ENCODE measurements around the gene XAGE1A.
"Not testable (repeated sequence)": the region's sequence is repeated elsewhere in the genome, so short reads cannot be mapped to it uniquely, and the experiment has no call there.

The XAGE1A gene

GRCh38 chrX:52495545-52496418 lies at the start of gene XAGE1A:
Gene XAGE1A, plus strand, starts transcription at chrX:52495808. Its CDS starts 1,554 bp downstream, at chrX:52497362.
- not testable (repeated sequence) for DNase-seq

GRCh38 chrX:52452031-52452430 lies 43.6 kb upstream of the XAGE1A start:
- not testable (repeated sequence) for DNase-seq

GRCh38 chrX:52471301-52471700 lies 24.3 kb upstream of the XAGE1A start:
- DNase-seq = not testable (repeated sequence)

- not testable (repeated sequence) for DNase-seq
These were observed 788 bp downstream of the XAGE1A start for GRCh38 chrX:52496419-52496772.

GRCh38 chrX:52501362-52501761 lies 5.8 kb downstream of the XAGE1A start:
- not testable (repeated sequence) for DNase-seq

GRCh38 chrX:52504551-52504950 lies 8.9 kb downstream of the XAGE1A start:
- DNase-seq = no peak

GRCh38 chrX:52507331-52507730 lies 11.7 kb downstream of the XAGE1A start:
- DNase-seq = no peak

- no peak for DNase-seq
These were observed 14.3 kb downstream of the XAGE1A start for GRCh38 chrX:52509916-52510315.

GRCh38 chrX:52511126-52511525 lies 15.5 kb downstream of the XAGE1A start:
- DNase-seq = not testable (repeated sequence)

GRCh38 chrX:52516110-52516986 lies 20.7 kb downstream of the XAGE1A start:
- DNase-seq = not testable (repeated sequence)

- DNase-seq = not testable (repeated sequence)
These were observed 21.3 kb downstream of the XAGE1A start, which contains the start of gene XAGE1B for GRCh38 chrX:52516987-52517325. Gene XAGE1B, minus strand, starts transcription at chrX:52517063. Its CDS starts 1,536 bp downstream, at chrX:52515527.

- DNase-seq = not testable (repeated sequence)
These were observed 45.4 kb downstream of the XAGE1A start for GRCh38 chrX:52541051-52541450.

GRCh38 chrX:52542311-52542710 lies 46.7 kb downstream of the XAGE1A start:
- no peak for DNase-seq

- DNase-seq = no peak
These were observed 48.7 kb downstream of the XAGE1A start for GRCh38 chrX:52544147-52544840.

GRCh38 chrX:52548769-52549168 lies 53.2 kb downstream of the XAGE1A start:
- DNase-seq = not testable (repeated sequence)
